GM06990 (cell line): ENCODE measurements around the gene HNRNPK.

Source experiments
- DNase-seq: peaks from one replicate; pipeline ENCODE4 v3.0.0-alpha.2; 2011; ENCODE audit not compliant: insufficient read length; ENCODE audit errors: extremely low read depth
- H3K27me3 ChIP-seq: replicated peaks from 2 replicates; pipeline ENCODE4 v1.6.0; 2011; ENCODE audit warnings: low read length; ENCODE audit not compliant: control insufficient read depth, insufficient read depth
- H3K36me3 ChIP-seq: 2 replicates; pipeline ENCODE4 v1.5.1; 2011; ENCODE audit warnings: low read length; ENCODE audit not compliant: control insufficient read depth, insufficient read depth
- H3K4me3 ChIP-seq: replicated peaks from 2 replicates; pipeline ENCODE4 v1.5.1; 2011; ENCODE audit warnings: low read depth, mild to moderate bottlenecking, control low read depth, low read length
- CTCF ChIP-seq: IDR thresholded peaks from 2 replicates; pipeline ENCODE4 v1.5.1; 2011; ENCODE audit warnings: low read length, control low read depth, mild to moderate bottlenecking, inconsistent platforms; ENCODE audit not compliant: insufficient read depth, poor library complexity, severe bottlenecking

The HNRNPK gene

DNA sequence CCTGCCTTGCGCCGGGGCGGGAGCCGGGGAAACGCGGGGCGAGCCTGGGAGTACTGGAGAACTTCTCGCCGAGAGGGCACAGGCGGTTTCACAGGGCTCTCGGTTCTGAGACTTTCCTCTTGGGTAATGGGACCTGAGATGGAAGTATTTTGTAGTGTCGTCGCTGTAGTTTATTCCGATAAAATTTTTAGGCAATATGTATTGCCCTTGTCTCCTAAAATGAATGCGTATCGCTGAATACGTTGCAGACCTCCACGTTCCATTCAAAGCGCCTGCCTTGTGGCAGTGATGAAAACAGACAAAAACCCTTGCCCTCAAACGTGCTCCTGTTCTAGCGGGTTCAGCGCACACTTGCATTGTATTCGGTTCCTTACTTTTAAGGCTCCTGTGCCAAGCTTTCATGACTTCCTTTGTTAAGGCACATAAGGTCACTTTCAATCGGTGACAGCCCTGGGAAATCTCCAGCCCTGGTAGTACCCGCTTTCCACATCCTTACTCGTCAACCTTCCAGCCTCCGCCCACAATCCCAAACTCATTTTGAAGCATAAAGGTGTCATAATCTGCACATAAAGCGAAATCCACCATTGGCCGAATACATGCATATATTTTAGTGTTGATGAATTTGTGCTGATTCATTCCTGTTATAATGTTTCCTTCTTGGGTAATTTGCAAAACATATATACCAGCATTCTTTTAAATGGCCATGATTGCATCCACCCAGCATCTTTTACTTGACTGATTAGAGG lies 1.3 kb upstream of the HNRNPK start:
- Histone ChIP-seq H3K4me3 (peak overlapping the region; percentile 99), H3K36me3 (peaks cover 2% of the 10 kb centered on the region), H3K27me3 (no peaks in the 10 kb centered on the region)
- no peak for DNase-seq
- TF ChIP-seq CTCF = no peak

DNA sequence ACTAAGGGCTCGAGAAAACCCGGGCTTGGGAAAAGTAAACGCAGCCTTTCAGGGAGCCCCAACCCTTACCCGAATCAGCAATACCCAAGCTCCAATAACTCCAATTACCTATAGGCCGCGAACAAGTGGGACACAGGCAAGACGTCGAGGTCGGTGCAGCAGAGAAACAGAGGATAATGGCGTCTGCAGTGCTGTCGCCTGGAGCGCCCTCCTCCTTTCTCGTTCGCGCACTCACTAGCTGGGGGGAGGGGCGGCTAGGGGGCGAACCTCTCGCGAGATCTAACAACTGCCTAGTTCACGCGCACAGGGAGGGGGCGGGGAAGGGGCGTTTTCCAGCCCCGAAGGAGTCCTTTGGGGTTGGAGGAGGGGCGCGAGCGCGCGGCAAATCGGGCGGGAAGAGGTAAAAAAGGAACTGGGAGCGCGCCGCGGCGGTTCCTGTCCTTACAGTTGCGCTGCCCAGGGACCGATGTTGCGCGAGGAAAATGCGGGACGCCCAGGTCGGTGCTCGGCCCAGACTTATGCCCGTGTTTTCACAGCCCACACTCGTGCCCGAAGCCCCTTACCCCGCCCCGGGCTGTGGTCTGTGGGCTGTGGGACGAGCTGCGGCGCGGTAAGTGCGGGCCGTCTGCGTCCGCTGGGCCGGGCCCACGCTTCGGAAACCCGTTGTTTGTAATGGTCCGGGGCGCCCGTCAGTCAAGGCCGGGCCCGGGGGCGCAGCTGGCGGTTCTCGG lies 545 bp upstream of the HNRNPK start, which contains the start of gene RMI1:
Gene RMI1 (plus strand): TSS at position 411 of the 731 bp plus-strand sequence. CDS start 20,182 bp downstream, outside the sequence.
- Histone ChIP-seq H3K27me3 (no peaks in the 10 kb centered on the region), H3K36me3 (peaks cover 4% of the 10 kb centered on the region), H3K4me3 (peak within 1 kb of the TSS; percentile 99)
- DNase-seq = peak; percentile 95
- peak; percentile 11 for TF ChIP-seq CTCF

DNA sequence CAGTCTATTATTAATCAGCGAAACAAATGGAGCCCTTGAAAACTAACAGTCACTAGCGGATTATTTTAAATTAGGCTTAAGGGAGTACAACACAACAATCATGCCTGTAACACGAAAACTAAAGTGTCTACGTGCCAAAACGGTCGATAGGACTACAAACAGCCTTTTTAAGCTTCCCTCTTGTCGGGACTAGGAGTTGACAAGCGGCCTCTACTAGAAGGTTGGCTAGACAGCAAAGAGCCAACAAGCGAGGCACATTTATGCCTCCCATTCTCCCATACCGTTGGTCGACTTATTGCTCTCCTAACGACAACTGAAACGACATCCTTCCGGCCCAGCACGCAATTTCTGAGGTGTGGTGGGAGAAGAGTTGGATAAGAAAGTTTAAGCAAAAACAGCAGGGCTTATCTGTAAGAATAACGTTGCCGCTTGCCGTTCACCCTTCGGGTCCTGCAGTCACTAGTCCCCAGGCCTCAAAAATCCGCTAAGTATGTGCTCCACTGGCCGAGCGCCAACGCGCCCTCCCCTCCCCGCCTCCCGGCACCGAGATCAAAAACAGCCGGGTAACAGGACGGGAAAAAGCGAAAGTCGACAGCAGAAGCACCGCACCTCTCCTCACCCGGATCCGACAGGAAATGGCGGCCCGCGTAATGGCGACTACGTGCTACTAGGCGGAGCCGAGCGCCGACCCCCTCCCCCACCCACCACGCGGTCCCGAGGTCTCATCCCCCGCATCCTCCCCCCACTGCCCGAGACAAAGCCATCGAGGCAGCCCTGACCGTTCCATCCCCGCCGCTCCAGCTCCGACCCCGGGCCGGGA lies 813 bp downstream of the HNRNPK start:
- DNase-seq = peak; percentile 89
- Histone ChIP-seq H3K4me3 (peak overlapping the region; percentile 99), H3K36me3 (peaks cover 9% of the 10 kb centered on the region), H3K27me3 (no peaks in the 10 kb centered on the region)
- TF ChIP-seq CTCF = no peak

DNA sequence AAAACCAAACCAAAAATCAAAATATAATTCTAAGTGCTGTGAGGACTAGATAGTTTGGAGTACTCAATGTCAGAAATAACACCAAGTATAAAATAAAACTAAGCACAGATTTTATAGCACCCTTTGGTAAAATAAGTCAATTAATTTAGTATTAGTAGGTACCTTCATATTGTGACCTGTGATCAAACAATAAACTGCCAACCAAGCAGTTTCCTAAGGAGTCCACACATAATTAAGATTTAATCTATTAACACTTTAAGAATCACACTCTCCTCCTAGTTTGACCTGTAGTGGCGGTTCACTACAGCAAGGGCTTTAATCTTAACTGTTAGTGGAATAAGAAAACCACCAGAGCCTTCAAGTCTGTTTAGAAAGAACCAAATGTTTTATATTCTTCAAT lies 2.8 kb downstream of the HNRNPK start:
- Histone ChIP-seq H3K27me3 (no peaks in the 10 kb centered on the region), H3K4me3 (peak overlapping the region; percentile 29; the same call in 1 of the 2 replicates), H3K36me3 (peaks cover 19% of the 10 kb centered on the region)
- TF ChIP-seq CTCF = no peak
- no peak for DNase-seq

GRCh38 chr9:83976372-83976771 lies 3.6 kb downstream of the HNRNPK start:
- no peak overlapping the region for H3K4me3 ChIP-seq
- no peak for DNase-seq
- peaks cover 23% of the 10 kb centered on the region for H3K36me3 ChIP-seq
- TF ChIP-seq CTCF = no peak
- no peaks in the 10 kb centered on the region for H3K27me3 ChIP-seq
